ES-I3 (cell line): ENCODE data around the gene SYT5.

Experiments used
- H3K36me3 ChIP-seq: 2 replicates; pipeline ENCODE4 v1.6.1; 2013; ENCODE audit warnings: mild to moderate bottlenecking, low read length, control low read depth, moderate library complexity; ENCODE audit not compliant: insufficient read depth
- H3K4me1 ChIP-seq: 2 replicates; pipeline ENCODE4 v1.6.1; 2013; ENCODE audit warnings: mild to moderate bottlenecking, control low read depth, low read length; ENCODE audit not compliant: insufficient read depth
- H3K9ac ChIP-seq: 2 replicates; pipeline ENCODE4 v1.6.1; 2013; ENCODE audit warnings: low read depth, mild to moderate bottlenecking, low read length, moderate library complexity
- H3K9me3 ChIP-seq: 2 replicates; pipeline ENCODE4 v1.6.1; 2013; ENCODE audit warnings: mild to moderate bottlenecking, low read length, moderate library complexity; ENCODE audit not compliant: control insufficient read depth, insufficient read depth

Gene SYT5

GRCh38 chr19:55131421-55131820 is 48.7 kb downstream of the SYT5 start:
- Histone ChIP-seq H3K9me3 (no peaks in the 10 kb centered on the region), H3K36me3 (no peaks in the 10 kb centered on the region), H3K9ac (no peak overlapping the region), H3K4me1 (peaks cover 18% of the 10 kb centered on the region)
